Activated naive CD4-positive, alpha-beta T cell treated with Interleukin-2 at 50 U/mL for 16 hours (primary cell): ENCODE data around the gene PER3.

ENCODE experiments used
- DNase-seq: peaks from one replicate; pipeline ENCODE4 v3.0.0-alpha.2; 2020

Gene PER3

DNA sequence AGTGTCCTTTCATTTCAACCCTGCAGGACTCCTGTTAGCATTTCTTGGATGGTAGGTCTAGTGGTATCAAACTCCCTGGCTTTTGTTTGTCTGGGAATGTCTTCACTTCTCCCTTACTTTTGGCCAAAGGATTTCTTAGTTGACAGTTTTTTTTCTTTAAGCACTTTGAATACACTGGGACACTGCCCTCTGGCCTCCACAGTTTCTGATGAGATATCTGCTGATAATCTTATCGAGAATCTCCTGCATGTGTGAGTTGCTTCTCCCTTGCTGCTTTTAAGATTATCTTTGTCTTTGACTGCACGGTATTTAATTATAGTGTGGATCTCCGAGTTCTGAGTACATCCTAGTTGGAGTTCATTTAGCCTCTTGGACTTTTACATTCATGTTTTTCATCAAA is 55.4 kb downstream of the PER3 start:
- no peak for DNase-seq

DNA sequence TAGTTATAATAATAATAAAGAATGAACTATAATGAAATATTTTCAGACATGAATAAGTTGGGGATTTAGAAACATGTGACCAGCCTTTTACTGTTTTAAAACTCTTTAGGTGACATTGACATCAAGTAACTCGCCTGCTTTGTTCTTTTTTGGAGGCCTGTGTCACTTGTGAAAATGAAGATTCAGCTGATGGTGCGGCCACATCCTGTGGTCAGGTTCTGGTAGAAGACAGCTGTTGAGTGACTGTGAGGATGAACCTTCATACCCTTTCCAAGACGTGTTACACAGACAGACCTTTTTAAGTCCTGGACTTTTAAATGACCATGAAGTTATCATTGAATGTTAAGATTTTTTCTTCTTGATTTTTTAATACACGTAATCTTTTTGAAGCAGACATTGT is 58.4 kb downstream of the PER3 start:
- DNase-seq = no peak

DNA sequence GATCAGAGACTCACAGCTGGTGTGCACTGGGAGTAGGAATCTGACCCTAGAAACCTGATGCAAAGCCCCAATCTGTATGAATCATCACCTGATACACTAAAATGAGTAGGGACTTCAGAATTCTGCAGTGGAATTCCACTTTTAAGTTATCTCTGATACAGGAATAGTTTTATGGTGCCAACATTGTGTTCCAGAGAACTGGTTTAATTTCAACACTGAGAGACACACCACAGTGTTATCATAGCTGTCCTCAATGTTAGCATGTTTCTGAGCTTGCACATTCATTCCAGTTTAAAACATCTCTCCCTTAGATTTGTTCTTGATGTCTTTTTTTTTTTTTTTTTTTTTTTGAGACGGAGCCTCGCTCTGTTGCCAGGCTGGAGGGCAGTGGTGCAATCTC is 61.7 kb downstream of the PER3 start:
- no peak for DNase-seq

DNA sequence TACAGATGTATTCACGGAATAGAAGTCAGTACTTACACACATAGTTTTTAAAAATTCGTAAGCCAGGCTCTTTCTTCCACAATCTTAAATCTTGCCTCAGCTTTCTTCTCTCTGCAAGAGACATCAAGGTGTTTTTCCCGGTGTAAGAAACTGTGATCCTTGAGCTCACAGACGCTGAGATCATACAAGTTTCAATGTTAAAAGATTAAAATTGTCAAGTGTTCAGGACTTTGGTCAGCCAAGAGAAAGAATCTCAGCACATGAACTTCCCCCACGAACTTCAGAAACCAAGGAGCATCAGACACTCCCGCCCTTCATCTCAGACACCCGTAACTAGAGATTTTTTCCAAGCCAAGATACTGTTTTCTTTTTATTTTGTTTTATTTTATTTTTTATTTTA is 62.6 kb downstream of the PER3 start:
- no peak for DNase-seq

DNA sequence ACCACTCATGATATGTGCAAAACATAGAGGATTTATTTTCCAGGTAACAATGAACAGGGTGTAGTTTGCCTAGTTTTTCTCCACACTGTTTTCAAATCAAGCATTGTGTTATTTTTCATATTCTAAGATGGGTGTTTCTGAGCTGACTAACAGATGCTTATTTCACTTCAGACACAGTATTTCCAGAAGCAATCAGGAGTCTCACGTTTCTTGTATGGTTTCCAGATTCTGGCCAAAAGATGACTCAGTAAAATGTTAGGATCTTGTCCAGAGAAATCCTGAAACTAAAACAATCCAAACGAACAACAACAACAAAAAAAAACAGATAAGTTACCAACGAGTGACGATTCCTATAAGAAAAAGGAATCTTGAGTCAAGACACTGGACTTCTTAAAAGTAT is 63.5 kb downstream of the PER3 start:
- no peak for DNase-seq

DNA sequence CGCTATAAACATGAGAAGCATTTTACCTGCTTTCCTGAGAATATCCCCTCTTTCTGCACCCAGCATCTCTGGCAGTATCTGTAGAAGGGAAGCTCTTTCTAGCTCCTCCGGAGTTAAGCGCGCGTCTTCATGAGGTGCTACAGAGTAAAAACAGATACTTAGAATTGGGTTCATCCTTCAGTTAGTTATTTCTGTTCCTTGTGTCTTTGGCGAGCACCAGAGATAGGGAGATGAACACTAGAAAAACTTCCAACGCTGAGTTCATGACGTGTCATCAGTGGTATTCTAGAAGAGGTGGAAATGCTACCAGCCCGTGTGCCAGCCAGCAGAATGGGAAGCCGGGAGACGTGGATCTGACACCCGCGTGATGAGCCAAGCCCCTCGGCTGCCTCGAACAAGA is 66.7 kb downstream of the PER3 start:
- no peak for DNase-seq

DNA sequence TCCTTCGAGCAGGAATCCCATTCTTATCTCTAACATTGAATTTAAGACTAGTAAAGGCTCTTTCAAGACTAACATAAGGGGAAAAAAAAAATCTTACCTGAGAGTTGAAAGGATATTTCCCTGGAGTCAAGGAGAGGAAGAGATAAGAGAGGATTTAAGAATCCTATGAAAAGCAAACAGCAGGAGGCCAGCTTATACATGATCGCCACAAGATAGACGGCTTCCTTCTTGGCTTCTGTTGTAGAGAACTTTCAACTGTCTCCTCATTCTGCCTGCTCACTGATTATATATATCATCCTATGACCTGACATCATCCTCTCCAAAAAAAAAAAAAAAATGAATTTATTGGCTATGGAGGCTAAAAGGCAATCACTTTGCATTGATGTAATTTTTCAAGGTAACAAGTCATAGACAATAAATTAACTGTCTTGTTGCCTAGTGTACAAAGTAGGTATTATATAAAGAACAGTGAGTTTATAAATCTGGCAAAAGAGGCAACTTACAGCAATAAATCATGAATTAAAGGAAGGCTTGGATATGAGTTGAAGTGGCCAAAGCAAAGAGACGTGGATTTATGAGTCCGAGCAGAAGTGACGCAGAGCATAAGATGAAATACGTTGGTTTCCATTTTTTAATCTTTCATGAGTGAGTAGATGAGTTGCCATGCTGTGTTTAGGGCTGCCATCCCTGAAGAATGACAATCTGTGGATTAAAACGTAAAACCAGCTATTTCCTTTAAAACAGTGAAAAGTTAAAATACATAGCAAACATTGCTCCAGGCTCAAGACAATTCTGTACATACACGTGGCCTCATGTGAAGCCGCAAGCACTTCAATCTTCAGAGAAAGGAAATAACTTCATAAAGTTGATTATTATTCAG is 69.0 kb downstream of the PER3 start, which contains the start of gene UTS2:
Gene UTS2, minus strand, starts transcription at position 262 of the 880 bp plus-strand sequence. Its CDS starts 62 bp downstream, at position 200.
- DNase-seq = no peak

DNA sequence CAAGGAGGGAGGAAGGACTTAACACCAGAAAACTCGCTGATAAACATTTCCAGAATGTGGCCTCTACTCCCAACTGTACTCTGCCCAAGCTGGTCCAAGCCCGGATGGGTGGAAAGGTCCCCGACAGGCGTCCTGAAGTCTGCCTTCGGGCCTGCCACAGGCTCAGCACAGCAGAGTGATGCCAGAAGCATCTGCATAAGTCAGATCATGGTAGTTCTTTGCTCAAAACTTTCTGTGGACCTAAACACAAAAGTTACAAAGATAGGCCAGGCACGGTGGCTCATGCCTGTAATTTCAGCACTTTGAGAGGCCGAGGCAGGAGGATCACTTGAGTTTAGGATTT is 69.6 kb downstream of the PER3 start:
- no peak for DNase-seq

DNA sequence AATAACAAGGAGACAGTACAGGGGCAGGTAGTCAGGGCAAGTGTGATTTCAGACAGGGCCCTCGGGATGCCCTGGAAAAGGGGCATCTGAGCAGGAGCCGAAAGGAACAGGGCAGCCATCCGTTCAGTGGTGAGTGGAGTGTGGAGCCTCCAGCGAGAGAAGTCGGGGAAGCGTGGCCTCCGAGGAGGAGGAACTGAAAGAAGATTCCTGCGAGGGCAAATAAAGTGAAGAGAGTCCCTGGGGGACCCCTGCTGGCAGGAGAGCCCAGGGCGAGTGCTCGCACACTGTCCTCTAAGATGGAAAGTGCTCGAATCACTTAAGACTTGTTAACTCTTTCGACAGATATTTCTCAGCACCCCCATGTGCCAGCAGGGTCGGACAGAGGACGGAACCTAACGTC is 72.3 kb downstream of the PER3 start:
- DNase-seq = no peak

DNA sequence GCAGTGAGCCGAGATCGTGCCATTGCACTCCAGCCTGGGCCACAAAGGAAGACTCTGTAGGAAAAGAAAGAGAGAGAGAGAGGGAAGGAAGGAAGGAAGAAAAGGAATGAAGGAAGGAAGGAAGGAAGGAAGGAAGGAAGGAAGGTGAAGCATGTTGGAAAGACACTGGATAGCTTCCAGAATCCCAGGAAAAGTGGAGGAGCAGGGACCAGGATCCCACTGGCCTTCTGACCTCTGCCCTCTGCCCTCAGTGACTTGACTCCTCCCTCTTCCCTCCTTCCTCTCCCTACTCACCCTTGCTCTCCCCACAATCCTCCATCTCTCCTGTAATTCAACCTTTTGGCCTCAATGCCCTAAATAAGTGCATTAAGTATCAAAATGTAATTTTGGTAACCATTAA is 72.9 kb downstream of the PER3 start:
- DNase-seq = no peak

DNA sequence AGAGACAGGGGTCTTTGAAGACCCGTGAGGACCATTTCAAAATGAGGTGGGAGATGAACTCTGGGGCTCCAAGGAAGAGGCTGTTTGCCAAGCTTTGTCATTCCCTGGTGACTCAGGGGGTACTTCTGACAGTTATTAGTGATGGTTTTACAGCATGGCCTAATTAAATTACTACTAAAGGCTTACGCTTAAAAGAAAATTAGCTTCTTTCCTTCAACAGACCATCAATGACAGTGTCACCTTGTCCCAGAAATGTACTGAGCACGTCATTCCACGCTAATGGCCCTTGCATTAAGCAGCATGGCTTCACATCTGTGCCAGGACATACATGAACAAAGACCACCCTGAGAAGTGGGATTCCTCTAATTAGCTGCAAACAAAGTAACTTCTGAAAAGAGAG is 73.9 kb downstream of the PER3 start:
- no peak for DNase-seq

DNA sequence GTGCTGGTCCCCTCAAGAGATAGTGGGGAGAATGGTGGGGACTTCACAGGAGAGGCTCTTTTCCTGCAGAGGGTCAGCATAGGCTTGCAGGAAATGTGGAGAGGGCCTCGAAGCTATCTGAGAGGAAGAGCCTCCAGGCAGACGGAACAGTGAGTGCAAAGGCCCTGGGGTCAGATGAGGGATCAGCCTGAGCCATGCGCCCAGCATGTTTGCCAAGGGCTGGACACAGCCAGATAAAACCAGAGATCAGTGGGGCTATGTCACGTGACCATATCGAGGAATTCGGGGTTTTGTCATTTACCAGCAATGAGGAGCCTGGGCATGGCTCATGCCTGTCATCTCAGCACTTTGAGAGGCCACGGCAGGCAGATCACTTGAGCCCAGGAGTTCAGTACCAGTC is 75.3 kb downstream of the PER3 start:
- DNase-seq = no peak

DNA sequence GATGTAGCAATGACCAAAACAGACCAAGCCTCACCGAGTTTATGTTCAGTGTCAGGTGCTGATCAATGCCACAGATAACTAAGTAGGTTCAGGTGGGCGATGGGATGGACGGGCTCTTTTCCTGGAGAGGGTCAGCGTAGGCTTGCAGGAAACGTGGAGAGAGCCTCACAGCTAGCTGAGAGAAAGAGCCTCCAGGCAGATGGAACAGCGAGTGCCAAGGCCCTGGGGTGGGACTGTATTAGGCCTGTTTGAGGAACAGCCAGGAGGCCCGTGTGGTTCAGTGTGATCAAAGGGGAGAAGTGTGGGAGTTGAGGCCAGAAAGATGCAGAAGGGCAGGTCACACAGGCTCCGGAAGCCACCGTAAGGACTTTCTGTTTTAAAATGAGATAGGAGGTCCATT is 76.0 kb downstream of the PER3 start:
- no peak for DNase-seq

DNA sequence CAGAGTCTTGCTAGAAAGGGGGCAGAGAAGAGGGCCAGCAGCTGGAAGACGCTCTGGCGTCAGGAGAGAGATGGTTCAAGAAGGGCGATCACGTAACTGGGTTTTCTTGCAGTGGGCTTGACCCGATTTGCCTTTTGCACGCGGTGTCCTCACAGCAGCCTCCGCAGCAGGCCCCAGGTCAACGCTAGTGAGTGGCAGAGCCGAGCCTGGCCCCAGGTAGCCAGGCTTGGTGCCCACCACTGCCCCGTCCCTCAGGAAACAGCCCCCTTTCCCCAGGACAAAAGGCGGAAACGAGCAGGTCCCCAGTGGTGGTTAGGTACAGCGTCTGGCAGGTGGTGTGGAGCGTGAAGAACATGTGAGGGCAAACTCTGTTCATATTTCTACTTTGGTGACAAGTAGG is 77.4 kb downstream of the PER3 start:
- DNase-seq = no peak

DNA sequence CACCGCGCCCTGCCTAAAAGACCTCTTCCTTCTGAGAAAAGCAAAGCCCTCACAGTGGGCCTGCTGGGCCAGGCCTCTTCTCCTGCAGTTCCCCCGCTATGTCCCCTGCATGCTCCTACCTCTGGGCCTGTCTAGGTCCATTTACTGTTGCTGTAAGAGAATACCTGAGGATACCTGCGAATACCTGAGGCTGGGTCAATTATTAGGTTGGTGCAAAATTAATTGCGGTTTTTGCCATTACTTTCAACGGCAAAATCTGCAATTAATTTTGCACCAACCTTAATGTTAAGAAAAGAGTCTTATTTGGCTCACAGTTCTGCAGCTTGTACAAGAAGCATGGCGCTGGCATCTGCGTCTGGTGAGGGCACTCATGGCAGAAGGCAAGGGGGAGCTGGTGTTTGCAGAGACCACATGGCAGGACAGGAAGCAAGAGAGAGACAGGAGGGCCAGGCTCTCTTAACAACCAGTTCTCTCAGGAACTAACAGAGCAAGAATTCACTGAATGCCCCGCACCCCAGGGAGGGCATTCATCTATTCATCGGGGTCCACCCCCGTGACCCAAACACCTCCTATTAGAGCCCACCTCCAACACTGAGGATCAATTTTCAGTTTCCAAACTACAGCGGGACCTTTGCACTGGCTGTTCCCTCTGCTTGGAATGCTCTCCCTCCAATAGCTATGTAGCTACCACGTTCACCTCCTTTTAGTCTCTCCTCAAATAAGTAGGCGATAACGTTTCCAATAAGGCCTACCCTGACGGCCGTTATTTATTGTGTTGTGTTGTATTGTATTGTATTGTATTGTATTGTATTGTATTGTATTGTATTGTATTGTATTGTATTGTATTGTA is 78.3 kb downstream of the PER3 start:
- DNase-seq = no peak

DNA sequence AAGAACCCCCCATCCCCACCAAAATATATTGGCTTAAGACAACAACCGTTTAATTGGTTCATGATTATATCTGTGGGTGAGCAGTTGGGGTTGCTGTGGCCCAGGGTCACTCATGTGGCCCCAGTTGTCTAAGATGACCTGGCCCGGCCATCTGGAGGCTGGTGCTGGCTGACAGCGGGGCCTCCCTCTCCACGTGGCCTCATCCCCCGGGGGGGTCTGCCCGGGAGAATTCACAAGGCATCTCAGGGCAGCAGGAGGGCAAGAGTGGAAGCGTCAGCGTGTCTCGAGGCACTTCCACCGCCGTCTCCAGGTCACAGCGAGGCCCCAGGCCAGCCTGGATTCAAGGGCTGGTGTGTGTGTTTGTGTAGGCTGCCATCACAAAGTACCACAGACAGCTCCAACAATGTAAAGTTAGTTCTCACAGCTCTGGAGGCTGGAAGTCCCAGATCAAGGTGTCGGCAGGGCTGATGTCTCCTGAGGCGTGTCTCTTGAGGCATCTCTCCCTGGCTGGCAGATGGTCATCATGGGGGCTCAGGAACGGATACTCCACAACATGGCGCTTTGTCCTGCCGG is 79.8 kb downstream of the PER3 start:
- DNase-seq = no peak

DNA sequence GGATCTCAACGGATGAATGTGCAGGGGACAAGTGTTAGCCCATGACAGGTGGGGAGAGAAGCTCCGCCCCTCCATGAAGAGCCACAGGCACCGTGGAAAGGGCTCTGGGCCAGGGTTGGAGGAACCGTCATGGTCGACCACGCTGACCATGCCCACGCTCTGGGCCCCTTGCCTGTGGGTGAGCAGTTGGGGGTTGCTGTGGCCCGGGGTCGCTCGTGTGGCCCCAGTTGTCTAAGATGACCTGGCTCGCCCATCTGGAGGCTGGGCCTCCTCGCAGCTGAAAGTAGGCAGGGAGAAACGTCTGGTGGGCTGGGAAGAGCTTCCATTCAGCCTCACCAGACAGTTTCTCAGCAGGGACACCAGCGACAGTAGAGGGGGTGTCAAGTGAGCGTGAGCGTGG is 81.9 kb downstream of the PER3 start:
- DNase-seq = no peak

DNA sequence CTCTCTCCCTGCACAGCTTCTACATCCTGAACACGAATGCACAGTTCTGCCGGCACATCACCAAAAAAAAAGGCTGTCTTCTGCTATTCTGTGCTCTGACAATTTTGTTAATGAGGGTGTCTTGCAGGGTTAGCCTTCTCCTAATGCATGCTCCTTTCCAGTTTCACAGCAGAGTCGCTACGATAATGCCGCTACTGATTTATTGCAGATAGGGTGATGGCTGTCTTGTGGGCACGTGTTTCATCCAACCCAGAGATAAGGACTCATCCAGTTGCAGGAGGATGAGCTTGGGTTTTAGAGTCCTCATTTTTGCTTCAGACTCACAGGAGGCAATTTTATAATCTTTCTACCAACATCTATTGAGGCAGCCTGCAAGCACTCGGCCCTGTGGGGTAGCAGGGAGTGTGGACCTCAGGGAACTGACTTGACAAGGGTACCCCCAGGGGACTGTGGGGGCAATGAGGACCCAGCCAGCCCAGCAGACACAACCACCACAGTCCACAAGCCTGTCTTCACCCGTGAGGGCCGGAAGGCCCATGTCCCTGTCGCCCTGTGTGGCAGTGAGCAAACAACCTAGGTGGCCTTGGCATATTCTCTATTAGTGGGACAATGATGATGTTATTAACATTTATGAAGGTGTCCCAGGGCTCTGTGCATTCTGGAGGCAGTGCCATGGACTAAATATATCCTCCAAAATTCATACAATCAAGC is 84.1 kb downstream of the PER3 start:
- DNase-seq = no peak

DNA sequence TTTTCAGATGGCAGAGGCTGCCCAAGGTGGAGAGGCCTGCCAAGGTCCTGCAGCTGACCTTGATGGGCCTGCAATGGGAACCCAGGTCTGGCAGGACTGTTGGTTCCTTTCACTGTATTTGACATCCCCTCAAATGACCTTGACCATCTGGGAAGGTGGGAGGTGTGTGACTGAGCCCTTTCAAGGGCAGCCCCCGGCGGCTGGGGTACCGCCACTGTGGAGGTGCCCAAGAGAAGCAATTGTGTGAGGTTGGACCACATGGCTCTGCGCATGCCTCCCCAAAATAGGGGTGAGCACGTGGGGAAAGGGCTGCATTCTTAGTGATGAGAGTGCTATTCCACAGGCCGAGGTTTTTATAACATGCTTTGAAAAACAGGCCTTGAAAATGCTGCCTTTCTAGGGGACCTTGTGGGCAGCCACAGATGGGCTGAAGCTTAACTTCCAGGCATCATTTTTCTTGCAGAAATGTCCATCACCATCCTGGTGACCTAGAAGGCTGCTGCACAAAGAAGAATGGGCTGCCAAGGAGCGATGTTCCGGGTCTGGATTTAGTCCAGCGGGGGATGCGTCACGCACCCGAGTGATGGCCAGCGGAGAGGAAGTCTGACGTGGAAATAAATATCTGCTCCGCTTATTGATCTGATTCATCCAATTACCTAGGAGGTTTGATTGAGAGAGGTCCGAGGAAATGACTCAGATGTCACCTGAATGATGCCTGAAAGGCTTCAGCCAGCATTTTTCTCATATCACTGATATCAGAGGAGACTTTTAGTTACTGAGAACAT is 85.2 kb downstream of the PER3 start:
- no peak for DNase-seq

DNA sequence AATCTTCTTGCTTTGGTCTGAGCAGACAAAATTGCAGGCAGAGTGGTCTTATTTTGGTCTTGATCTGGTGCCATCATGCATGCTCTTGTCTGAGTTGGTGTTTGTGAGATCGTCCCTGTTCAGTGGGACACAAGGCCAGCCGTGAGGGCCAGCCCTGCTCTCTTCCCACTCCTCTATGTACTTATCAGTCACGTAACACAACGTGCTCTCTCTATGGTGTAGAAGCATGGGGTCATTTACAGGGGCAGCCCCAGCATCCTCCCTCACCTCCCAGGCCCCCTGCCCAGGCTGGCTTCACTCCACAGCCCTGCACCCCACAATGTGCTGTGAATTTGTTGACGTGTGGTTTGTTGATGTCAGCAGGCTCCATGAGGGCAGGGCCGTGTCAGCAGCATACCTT is 87.0 kb downstream of the PER3 start:
- DNase-seq = no peak

DNA sequence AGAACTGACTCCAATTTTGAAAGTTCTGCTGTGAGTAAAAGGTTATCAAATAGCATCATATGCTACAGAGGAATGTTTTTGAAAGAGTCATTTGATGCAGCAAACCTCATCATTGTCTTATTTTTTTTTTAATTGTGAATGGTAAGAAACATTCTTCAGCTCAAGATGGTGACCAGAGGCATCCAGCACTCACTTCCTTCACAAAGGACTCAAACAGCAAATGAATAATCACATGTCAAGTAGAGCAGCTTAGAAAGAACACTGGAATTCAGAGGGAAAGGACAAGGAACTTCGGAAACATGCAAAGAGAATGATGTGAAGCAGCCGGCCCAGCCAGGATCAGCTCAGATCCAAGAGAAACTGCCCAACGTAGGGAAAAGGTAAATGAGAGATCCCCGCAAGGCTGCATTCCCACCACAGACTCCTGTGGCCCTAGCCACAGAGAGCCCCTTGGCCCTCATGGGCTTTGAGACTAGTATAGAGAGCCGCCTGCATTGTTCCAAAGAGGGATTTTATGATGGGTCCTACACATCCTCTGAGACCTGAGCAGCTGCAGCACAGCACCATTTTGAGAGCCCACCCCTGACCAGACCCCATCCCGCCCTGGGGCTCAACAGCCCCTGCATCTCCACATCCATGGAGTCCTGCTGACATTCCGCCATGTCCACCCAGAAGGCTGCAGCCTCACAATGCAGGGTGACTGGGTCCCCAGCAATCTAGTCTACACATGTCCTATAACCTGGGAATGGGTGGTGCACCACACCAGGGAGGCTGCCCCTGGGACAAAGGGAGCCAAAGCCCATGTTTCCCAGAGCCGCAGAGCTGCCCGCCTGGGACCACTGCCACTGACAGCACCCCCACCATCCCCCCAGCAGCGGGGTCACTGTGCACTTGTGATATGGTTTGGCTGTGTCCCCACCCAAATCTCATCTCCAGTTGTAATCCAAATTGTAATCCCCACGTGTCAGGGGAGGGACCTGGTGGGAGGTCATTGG is 90.0 kb downstream of the PER3 start:
- DNase-seq = no peak
